IMR-90 (cell line): ENCODE results near the gene ETV3L. TPM values are rescaled to one million over a fixed set of nuclear protein-coding genes. Genes with fewer than 3 reads are reported as not detected.

Source experiments
- ATAC-seq: fragments of 200-7000 bp; cut with Tn5 transposase; 2 replicates; pipeline ENCODE4 v1.9.1; 2020; ENCODE audit warnings: low read depth, mild to moderate bottlenecking, moderate library complexity
- BruUV-seq: library from RNA; stranded (reverse); fragments of 400-500 nt; replicated peaks from 2 replicates; lab custom pipeline; 2021; lab: Mats Ljungman, UMichigan
- CTCF ChIA-PET: fragments of 300-600 bp; formaldehyde crosslinking; extraction: SDS; loops from one replicate; lab custom pipeline; 2021; ENCODE audit warnings: antibody characterized with exemption; lab: Yijun Ruan, JAX
- POLR2A ChIA-PET: fragments of 300-600 bp; sonication (Branson Sonifier 250); formaldehyde crosslinking; loops from one replicate; lab custom pipeline; 2022; ENCODE audit warnings: antibody characterized with exemption; ENCODE audit not compliant: unreplicated experiment; lab: Charles Lee
- DNase-seq: peaks from one replicate; pipeline ENCODE4 v3.0.0; 2013
- H2AFZ ChIP-seq: replicated peaks from 2 replicates; pipeline ENCODE3; 2013; ENCODE audit warnings: low read length, mild to moderate bottlenecking; ENCODE audit not compliant: poor library complexity
- H2AK5ac ChIP-seq: 2 replicates; pipeline ENCODE4 v1.6.1; 2013; ENCODE audit warnings: low read depth, low read length, inconsistent platforms
- H2AK9ac ChIP-seq: replicated peaks from 2 replicates; pipeline ENCODE3; 2013; ENCODE audit warnings: mild to moderate bottlenecking, low read depth, low read length, moderate library complexity; ENCODE audit not compliant: poor library complexity
- H2BK120ac ChIP-seq: 2 replicates; pipeline ENCODE4 v1.6.1; 2013; ENCODE audit warnings: low read depth, low read length, inconsistent platforms
- H2BK15ac ChIP-seq: 3 replicates; pipeline ENCODE4 v1.6.1; 2013; ENCODE audit warnings: low read depth, low read length, inconsistent platforms
- H2BK20ac ChIP-seq: 2 replicates; pipeline ENCODE4 v1.6.1; 2013; ENCODE audit warnings: low read depth, mild to moderate bottlenecking, inconsistent platforms, low read length, moderate library complexity
- H2BK5ac ChIP-seq: 2 replicates; pipeline ENCODE4 v1.6.1; 2013; ENCODE audit warnings: mild to moderate bottlenecking, low read depth, low read length, inconsistent platforms; ENCODE audit not compliant: poor library complexity, severe bottlenecking
- H3K14ac ChIP-seq: replicated peaks from 2 replicates; pipeline ENCODE4 v1.6.1; 2013; ENCODE audit warnings: low read depth, low read length, inconsistent platforms
- H3K18ac ChIP-seq: 2 replicates; pipeline ENCODE4 v1.6.1; 2013; ENCODE audit warnings: low read depth, low read length, control low read depth
- H3K23ac ChIP-seq: 2 replicates; pipeline ENCODE4 v1.6.1; 2013; ENCODE audit warnings: low read depth, low read length, inconsistent platforms
- H3K27ac ChIP-seq: 2 replicates; pipeline ENCODE4 v1.5.1; 2013; ENCODE audit warnings: mild to moderate bottlenecking, control low read depth, low read length; ENCODE audit not compliant: insufficient read depth
- H3K27me3 ChIP-seq: 2 replicates; pipeline ENCODE4 v1.6.1; 2013; ENCODE audit warnings: low read length; ENCODE audit not compliant: control insufficient read depth, insufficient read depth
- H3K36me3 ChIP-seq: 2 replicates; pipeline ENCODE4 v1.6.1; 2013; ENCODE audit warnings: low read length, mixed read lengths; ENCODE audit not compliant: control insufficient read depth, insufficient read depth
- H3K4ac ChIP-seq: 2 replicates; pipeline ENCODE4 v1.6.1; 2013; ENCODE audit warnings: low read depth, low read length, inconsistent platforms
- H3K4me1 ChIP-seq: 2 replicates; pipeline ENCODE4 v1.6.1; 2013; ENCODE audit warnings: low read length, mixed read lengths; ENCODE audit not compliant: control insufficient read depth, insufficient read depth
- H3K4me2 ChIP-seq: 2 replicates; pipeline ENCODE4 v1.6.1; 2013; ENCODE audit warnings: low read depth, mild to moderate bottlenecking, control low read depth, low read length, moderate library complexity
- H3K4me3 ChIP-seq: 2 replicates; pipeline ENCODE4 v1.5.1; 2013; ENCODE audit warnings: low read depth, mild to moderate bottlenecking, control low read depth, low read length, moderate library complexity; ENCODE audit not compliant: insufficient read depth
- H3K56ac ChIP-seq: 2 replicates; pipeline ENCODE4 v1.6.1; 2013; ENCODE audit warnings: low read length, inconsistent platforms; ENCODE audit not compliant: insufficient read depth; ENCODE audit errors: extremely low read depth
- H3K79me1 ChIP-seq, 2 experiments: 2 replicates each; pipeline ENCODE4 v1.6.1; 2013; ENCODE audit warnings: low read length in 2 of 2, inconsistent platforms in 1 of 2, low read depth in 1 of 2
- H3K9ac ChIP-seq: 2 replicates; pipeline ENCODE4 v1.6.1; 2013; ENCODE audit warnings: low read depth, low read length, control low read depth
- H3K9me1 ChIP-seq: 2 replicates; pipeline ENCODE4 v1.6.1; 2013; ENCODE audit warnings: low read length, inconsistent platforms; ENCODE audit not compliant: insufficient read depth
- H3K9me3 ChIP-seq: 2 replicates; pipeline ENCODE4 v1.6.1; 2013; ENCODE audit warnings: low read length; ENCODE audit not compliant: control insufficient read depth, insufficient read depth
- H4K20me1 ChIP-seq: 2 replicates; pipeline ENCODE4 v1.6.1; 2013; ENCODE audit warnings: low read length, inconsistent platforms; ENCODE audit not compliant: insufficient read depth
- H4K5ac ChIP-seq: 2 replicates; pipeline ENCODE4 v1.6.1; 2013; ENCODE audit warnings: mild to moderate bottlenecking, low read depth, low read length, control low read depth
- H4K8ac ChIP-seq, 2 experiments: 2 replicates each; pipeline ENCODE4 v1.6.1; 2013; ENCODE audit warnings: low read depth in 2 of 2, low read length in 2 of 2, control low read depth in 1 of 2, inconsistent platforms in 1 of 2
- H4K91ac ChIP-seq: 2 replicates; pipeline ENCODE4 v1.6.1; 2013; ENCODE audit warnings: low read depth, low read length, inconsistent platforms; ENCODE audit not compliant: insufficient read depth
- BHLHE40 ChIP-seq: fragments of 150-350 bp; IDR thresholded peaks from 2 replicates; pipeline ENCODE4 v1.6.1; 2016; ENCODE audit warnings: mild to moderate bottlenecking, low read depth, low read length
- CEBPB ChIP-seq: IDR thresholded peaks from 2 replicates; pipeline ENCODE4 v1.6.1; 2012; ENCODE audit warnings: low read depth, low read length, improper control_type of control experiment
- CHD1 ChIP-seq: IDR thresholded peaks from 2 replicates; pipeline ENCODE4 v1.6.1; 2012; ENCODE audit warnings: low read depth, low read length, improper control_type of control experiment
- CTCF ChIP-seq: conservative IDR thresholded peaks from 2 replicates; pipeline ENCODE4 v1.5.1; 2012; ENCODE audit warnings: mild to moderate bottlenecking, low read depth, low read length, improper control_type of control experiment
- ELK1 ChIP-seq: fragments of 150-350 bp; IDR thresholded peaks from 2 replicates; pipeline ENCODE4 v1.6.1; 2016; ENCODE audit warnings: low read depth, mild to moderate bottlenecking, low read length, moderate library complexity, borderline replicate concordance
- FOS ChIP-seq: fragments of 150-350 bp; IDR thresholded peaks from 2 replicates; pipeline ENCODE4 v1.6.1; 2016; ENCODE audit warnings: low read depth, low read length
- MAFK ChIP-seq: IDR thresholded peaks from 2 replicates; pipeline ENCODE4 v1.6.1; 2012; ENCODE audit warnings: low read depth, low read length, improper control_type of control experiment
- MAZ ChIP-seq: IDR thresholded peaks from 2 replicates; pipeline ENCODE4 v1.6.1; 2012; ENCODE audit warnings: low read depth, mild to moderate bottlenecking, low read length, improper control_type of control experiment, moderate library complexity, borderline replicate concordance
- MXI1 ChIP-seq: IDR thresholded peaks from 2 replicates; pipeline ENCODE4 v1.6.1; 2012; ENCODE audit warnings: low read depth, mild to moderate bottlenecking, low read length, moderate library complexity, borderline replicate concordance
- NFE2L2 ChIP-seq: fragments of 150-350 bp; IDR thresholded peaks from 2 replicates; pipeline ENCODE4 v1.6.1; 2016; ENCODE audit warnings: low read depth, mild to moderate bottlenecking, low read length
- POLR2A ChIP-seq: IDR thresholded peaks from 2 replicates; pipeline ENCODE4 v1.6.1; 2012; ENCODE audit warnings: mild to moderate bottlenecking, low read depth, low read length
- RAD21 ChIP-seq: IDR thresholded peaks from 2 replicates; pipeline ENCODE4 v1.6.1; 2012; ENCODE audit warnings: low read length, improper control_type of control experiment
- RCOR1 ChIP-seq: IDR thresholded peaks from 2 replicates; pipeline ENCODE4 v1.6.1; 2012; ENCODE audit warnings: mild to moderate bottlenecking, low read length, improper control_type of control experiment; ENCODE audit not compliant: insufficient replicate concordance
- RFX5 ChIP-seq: IDR thresholded peaks from 2 replicates; pipeline ENCODE4 v1.8.0; 2012; ENCODE audit warnings: low read depth, mild to moderate bottlenecking, low read length, moderate library complexity
- SMC3 ChIP-seq: fragments of 150-350 bp; IDR thresholded peaks from 2 replicates; pipeline ENCODE4 v1.6.1; 2016; ENCODE audit warnings: low read depth, mild to moderate bottlenecking, antibody characterized with exemption, low read length, moderate library complexity
- USF2 ChIP-seq: fragments of 150-350 bp; IDR thresholded peaks from 2 replicates; pipeline ENCODE4 v1.6.1; 2017; ENCODE audit warnings: mild to moderate bottlenecking, antibody characterized with exemption, low read length, low read depth
- WGBS, 2 experiments: methylation state at CpG; one replicate each; pipeline versions ENCODE4 v1.1.5 to v1.1.7; 2013; ENCODE audit warnings: missing lambda C conversion rate in 2 of 2; ENCODE audit not compliant: insufficient read length in 1 of 2; ENCODE audit errors: extremely low coverage in 2 of 2; 5-methylcytosine and 5-hydroxymethylcytosine counted together
- dilution Hi-C: fragments of 300-500 bp; cut with HindIII; formaldehyde crosslinking; loops from one replicate; pipeline ENCODE4 v1.14.3; 2018; ENCODE audit warnings: low sequenced_read_pairs; ENCODE audit not compliant: unreplicated experiment
- in situ Hi-C: fragments of 300-500 bp; cut with MboI; formaldehyde crosslinking; loops from 3 replicates; pipeline ENCODE4 v1.14.3; 2019; ENCODE audit warnings: low sequenced_read_pairs, inconsistent platforms, mixed read lengths
- intact Hi-C: fragments of 100-400 bp; cut with micrococcal nuclease; formaldehyde crosslinking; loops from 2 replicates; pipeline ENCODE4 v1.10.0; 2022
- polyA plus RNA-seq, 3 experiments: library from polyadenylated mRNA; depleted of rRNA; stranded (reverse); fragments of >200 nt; gene quantifications; 2 replicates each; pipeline ENCODE4 v1.2.3, GENCODE V29; 2012; ENCODE audit warnings: low replicate concordance in 1 of 3
- total RNA-seq: library from RNA; depleted of rRNA; stranded (reverse); fragments of >200 nt; gene quantifications from 2 replicates; pipeline ENCODE4 v1.2.3, GENCODE V29; 2012

Gene ETV3L
- total and polyA plus RNA-seq, 2 of the 4 experiments (the other 2 are of a cell fraction), result not detected

GRCh38 chr1:157110686-157111085 lies 11.1 kb upstream of the ETV3L start:
- Histone ChIP-seq H3K9ac (no peak overlapping the region), H2BK120ac (no peak overlapping the region), H3K4me3 (no peak overlapping the region), H3K18ac (no peak overlapping the region), H2AFZ (no peak overlapping the region), H4K91ac (no peak overlapping the region), H3K9me3 (no peaks in the 10 kb centered on the region), H4K5ac (no peak overlapping the region), H4K20me1 (no peaks in the 10 kb centered on the region), H3K9me1 (peaks cover 20% of the 10 kb centered on the region), H3K14ac (no peak overlapping the region), H4K8ac (no peak overlapping the region), H2BK5ac (no peak overlapping the region), H2BK15ac (no peak overlapping the region), H3K23ac (no peak overlapping the region), H3K4me1 (peaks cover 10% of the 10 kb centered on the region), H3K27ac (no peak overlapping the region), H3K79me1 (no peaks in the 10 kb centered on the region), H3K4me2 (no peak overlapping the region), H2AK9ac (no peak overlapping the region), H2AK5ac (no peak overlapping the region), H3K36me3 (no peaks in the 10 kb centered on the region), H3K56ac (no peak overlapping the region), H3K4ac (no peak overlapping the region), H3K27me3 (peaks cover 14% of the 10 kb centered on the region), H2BK20ac (no peak overlapping the region)
- WGBS, 2 experiments, result no CpG with 5 or more reads among the region's 3 CpGs
- no peak for TF ChIP-seq BHLHE40
- TF ChIP-seq MXI1, result no peak
- TF ChIP-seq RCOR1, result no peak
- TF ChIP-seq FOS, result no peak
- TF ChIP-seq SMC3, result no peak
- TF ChIP-seq CTCF, result no peak
- no peak for TF ChIP-seq CHD1
- no peak for TF ChIP-seq ELK1
- TF ChIP-seq RAD21, result no peak
- no peak for TF ChIP-seq MAZ
- TF ChIP-seq MAFK, result no peak
- TF ChIP-seq CEBPB, result no peak
- no peak for TF ChIP-seq USF2
- no peak for TF ChIP-seq NFE2L2
- TF ChIP-seq POLR2A, result no peak
- no peak for TF ChIP-seq RFX5
- ChIA-PET CTCF (no interaction called here), POLR2A (no interaction called here)
- BruUV-seq, result no TSS peak
- in situ Hi-C loops (no loop called here), dilution Hi-C loops (no loop called here), intact Hi-C loops (no loop called here)
- no peak for ATAC-seq
- DNase-seq, result no peak
